Esophagus muscularis mucosa (tissue), 3 donors: ENCODE data around the gene GSTA2.

ENCODE experiments used
- POLR2AphosphoS5 ChIP-seq, 2 donors: sonication (generic); formaldehyde crosslinking; IDR thresholded peaks; one replicate each; pipeline ENCODE4 v1.6.1; 2017; ENCODE audit warnings: antibody characterized with exemption in 2 of 2
- TF ChIP-seq, protein P1 (sequence below), 3 experiments: fragments of 200-600 bp in 2 of 3; fragments of 450-650 bp in 1 of 3; sonication (generic) in 2 of 3; IDR thresholded peaks; one replicate each; pipeline ENCODE4 v1.5.1; 2017 to 2019; ENCODE audit warnings: antibody characterized with exemption in 3 of 3, mild to moderate bottlenecking in 2 of 3, moderate library complexity in 1 of 3

DNA sequence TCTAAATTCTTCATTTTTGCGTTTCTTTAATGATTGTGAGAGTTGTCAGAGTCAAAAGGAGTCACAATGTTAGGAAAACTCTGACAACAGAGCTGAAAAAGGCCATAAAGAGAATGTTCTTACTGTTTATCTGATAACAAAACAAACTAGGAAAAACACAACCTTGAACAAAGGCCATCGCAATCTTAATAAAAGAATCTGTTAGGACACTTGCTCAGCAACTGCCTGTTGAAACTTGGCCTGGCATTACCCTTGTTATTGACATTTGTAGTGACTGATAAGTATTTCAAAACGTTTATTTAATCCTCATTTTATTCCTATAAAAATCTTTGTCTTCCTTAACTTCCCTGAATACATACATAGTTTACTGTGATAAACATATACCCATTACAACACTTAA, 24.6 kb upstream of the GSTA2 start:
- no peak for TF ChIP-seq POLR2AphosphoS5 (IDR thresholded peaks at IDR 0.05)
- TF ChIP-seq, protein P1, sequence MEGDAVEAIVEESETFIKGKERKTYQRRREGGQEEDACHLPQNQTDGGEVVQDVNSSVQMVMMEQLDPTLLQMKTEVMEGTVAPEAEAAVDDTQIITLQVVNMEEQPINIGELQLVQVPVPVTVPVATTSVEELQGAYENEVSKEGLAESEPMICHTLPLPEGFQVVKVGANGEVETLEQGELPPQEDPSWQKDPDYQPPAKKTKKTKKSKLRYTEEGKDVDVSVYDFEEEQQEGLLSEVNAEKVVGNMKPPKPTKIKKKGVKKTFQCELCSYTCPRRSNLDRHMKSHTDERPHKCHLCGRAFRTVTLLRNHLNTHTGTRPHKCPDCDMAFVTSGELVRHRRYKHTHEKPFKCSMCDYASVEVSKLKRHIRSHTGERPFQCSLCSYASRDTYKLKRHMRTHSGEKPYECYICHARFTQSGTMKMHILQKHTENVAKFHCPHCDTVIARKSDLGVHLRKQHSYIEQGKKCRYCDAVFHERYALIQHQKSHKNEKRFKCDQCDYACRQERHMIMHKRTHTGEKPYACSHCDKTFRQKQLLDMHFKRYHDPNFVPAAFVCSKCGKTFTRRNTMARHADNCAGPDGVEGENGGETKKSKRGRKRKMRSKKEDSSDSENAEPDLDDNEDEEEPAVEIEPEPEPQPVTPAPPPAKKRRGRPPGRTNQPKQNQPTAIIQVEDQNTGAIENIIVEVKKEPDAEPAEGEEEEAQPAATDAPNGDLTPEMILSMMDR (IDR thresholded peaks at IDR 0.05): no peak
